Measurements from ENCODE around the gene VMP1. TPM values are rescaled to one million over a fixed set of nuclear protein-coding genes. Genes with fewer than 3 reads are reported as not detected.
A peak's percentile ranks its signal among the peaks of the same experiment; 100 is the strongest.

Gene VMP1
- total RNA-seq, 1 experiment from 2014 or later = 236 TPM

DNA sequence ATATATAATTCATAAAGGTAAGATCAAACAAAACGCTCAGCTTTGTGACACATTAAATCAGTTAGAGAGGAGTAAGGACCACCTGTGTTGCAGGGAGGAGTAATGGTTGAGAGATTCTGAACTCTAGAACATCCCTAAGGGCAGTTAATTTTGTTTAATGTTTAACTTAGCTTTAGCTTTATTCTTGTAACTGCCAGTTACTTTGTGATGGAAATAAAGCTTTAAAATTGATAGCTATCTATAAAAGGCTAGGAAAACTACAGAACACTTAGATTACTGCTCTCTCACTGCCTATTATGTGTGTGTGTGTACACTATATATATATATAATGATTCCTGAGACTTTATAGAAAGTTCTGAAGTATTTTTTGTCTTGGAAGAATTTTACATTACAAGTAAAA, 38.0 kb upstream of the VMP1 start:
- ChIA-PET CTCF (no interaction called here), POLR2A (ENCODE audit: unreplicated experiment) (interaction anchor here (0.6 kb wide), 2 partner anchors 116 to 340 kb away, joined by 3 to 18 read pairs; no protein-coding TSS in a partner anchor)
- Histone ChIP-seq H3K79me2 (ENCODE audit: low read depth) (peaks cover 18% of the 10 kb centered on the region; the same call in 1 of the 2 replicates), H4K20me1 (ENCODE audit: insufficient read depth) (peaks cover 34% of the 10 kb centered on the region), H3K27me3 (ENCODE audit: insufficient read depth, low read depth) (no peaks in the 10 kb centered on the region), H3K4me3 (no peak overlapping the region), H3K9me3 (ENCODE audit: insufficient read depth, low read depth) (no peaks in the 10 kb centered on the region), H3F3A (ENCODE audit: insufficient read depth, low read depth) (peaks cover 45% of the 10 kb centered on the region), H3K4me2 (no peak overlapping the region), H3K36me3 (ENCODE audit: low read depth) (peaks cover 68% of the 10 kb centered on the region), H2AFZ (no peak overlapping the region), H3K4me1 (replicated peaks; ENCODE audit: insufficient read depth) (no peaks in the 10 kb centered on the region), H3K27ac (peak overlapping the region; percentile 3; the same call in 1 of the 2 replicates), H3K9me2 (ENCODE audit: insufficient read depth) (no peaks in the 10 kb centered on the region)
- no peak for DNase-seq
- intact Hi-C loops (cut with micrococcal nuclease; ENCODE audit: unreplicated experiment) = no loop called here
- BruUV-seq (replicated peaks) = no TSS peak
- TF ChIP-seq, protein P1, sequence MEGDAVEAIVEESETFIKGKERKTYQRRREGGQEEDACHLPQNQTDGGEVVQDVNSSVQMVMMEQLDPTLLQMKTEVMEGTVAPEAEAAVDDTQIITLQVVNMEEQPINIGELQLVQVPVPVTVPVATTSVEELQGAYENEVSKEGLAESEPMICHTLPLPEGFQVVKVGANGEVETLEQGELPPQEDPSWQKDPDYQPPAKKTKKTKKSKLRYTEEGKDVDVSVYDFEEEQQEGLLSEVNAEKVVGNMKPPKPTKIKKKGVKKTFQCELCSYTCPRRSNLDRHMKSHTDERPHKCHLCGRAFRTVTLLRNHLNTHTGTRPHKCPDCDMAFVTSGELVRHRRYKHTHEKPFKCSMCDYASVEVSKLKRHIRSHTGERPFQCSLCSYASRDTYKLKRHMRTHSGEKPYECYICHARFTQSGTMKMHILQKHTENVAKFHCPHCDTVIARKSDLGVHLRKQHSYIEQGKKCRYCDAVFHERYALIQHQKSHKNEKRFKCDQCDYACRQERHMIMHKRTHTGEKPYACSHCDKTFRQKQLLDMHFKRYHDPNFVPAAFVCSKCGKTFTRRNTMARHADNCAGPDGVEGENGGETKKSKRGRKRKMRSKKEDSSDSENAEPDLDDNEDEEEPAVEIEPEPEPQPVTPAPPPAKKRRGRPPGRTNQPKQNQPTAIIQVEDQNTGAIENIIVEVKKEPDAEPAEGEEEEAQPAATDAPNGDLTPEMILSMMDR (conservative IDR thresholded peaks at IDR 0.05) = no peak
- TF ChIP-seq EZH2 (IDR thresholded peaks at IDR 0.05; ENCODE audit: low read depth) = no peak

DNA sequence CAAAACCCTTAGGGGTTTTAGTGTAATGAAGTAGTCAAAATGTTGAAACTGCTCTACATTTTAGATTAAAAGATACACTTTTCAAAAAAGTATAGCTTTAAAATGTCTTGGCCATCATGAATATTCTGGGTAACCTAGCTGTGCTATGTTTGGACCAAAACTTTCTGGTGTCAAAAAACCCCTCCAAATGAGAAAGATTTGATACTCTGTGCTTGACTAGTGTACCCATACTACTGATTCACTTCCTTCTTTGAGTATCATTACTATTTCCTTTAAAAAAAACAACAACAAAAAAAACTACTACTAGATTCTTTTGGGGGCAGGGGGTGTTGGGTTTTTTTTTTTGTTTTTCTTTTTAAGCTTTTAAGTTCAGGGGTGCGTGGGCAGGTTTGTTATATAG, 37.5 kb upstream of the VMP1 start:
- Histone ChIP-seq H3K27ac (no peak overlapping the region), H4K20me1 (ENCODE audit: insufficient read depth) (peaks cover 34% of the 10 kb centered on the region), H2AFZ (no peak overlapping the region), H3K4me2 (no peak overlapping the region), H3K4me3 (no peak overlapping the region), H3K4me1 (replicated peaks; ENCODE audit: insufficient read depth) (no peaks in the 10 kb centered on the region), H3K27me3 (ENCODE audit: insufficient read depth, low read depth) (no peaks in the 10 kb centered on the region), H3F3A (ENCODE audit: insufficient read depth, low read depth) (peaks cover 45% of the 10 kb centered on the region), H3K9me2 (ENCODE audit: insufficient read depth) (no peaks in the 10 kb centered on the region), H3K79me2 (ENCODE audit: low read depth) (peaks cover 18% of the 10 kb centered on the region; the same call in 1 of the 2 replicates), H3K36me3 (ENCODE audit: low read depth) (peaks cover 68% of the 10 kb centered on the region), H3K9me3 (ENCODE audit: insufficient read depth, low read depth) (no peaks in the 10 kb centered on the region)
- no TSS peak for BruUV-seq (replicated peaks)
- intact Hi-C loops (cut with micrococcal nuclease; ENCODE audit: unreplicated experiment) = no loop called here
- TF ChIP-seq, protein P1 (conservative IDR thresholded peaks at IDR 0.05) = no peak
- no peak for TF ChIP-seq EZH2 (IDR thresholded peaks at IDR 0.05; ENCODE audit: low read depth)
- ChIA-PET POLR2A (ENCODE audit: unreplicated experiment) (interaction anchor here (0.6 kb wide), 1 partner anchor 14 kb away, joined by 6 read pairs; no protein-coding TSS in a partner anchor), CTCF (no interaction called here)
- DNase-seq = no peak

DNA sequence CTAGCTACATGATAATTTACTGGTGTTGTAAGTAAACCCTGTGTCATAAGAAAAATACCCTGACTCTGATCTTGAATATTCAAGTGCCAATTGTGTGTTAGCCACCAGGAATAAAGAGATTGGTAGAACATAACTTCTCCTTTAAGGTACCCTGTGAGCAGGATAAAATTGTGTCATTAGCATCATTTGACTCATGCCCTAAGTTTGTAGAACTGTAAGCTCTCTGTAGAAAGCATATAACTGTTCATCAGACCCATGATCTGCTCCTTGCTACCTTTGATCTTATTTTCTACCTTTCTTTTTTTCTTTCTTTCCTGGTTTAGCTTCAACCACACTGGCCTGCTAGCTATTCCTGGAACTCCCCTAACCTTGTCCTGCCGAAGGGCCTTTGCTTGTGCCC, 36.1 kb upstream of the VMP1 start:
- no peaks in the 10 kb centered on the region for H3K4me1 ChIP-seq (replicated peaks; ENCODE audit: insufficient read depth)
- DNase-seq = no peak
- ChIA-PET POLR2A (ENCODE audit: unreplicated experiment) (no interaction called here), CTCF (interaction anchor here (0.5 kb wide), 1 partner anchor 243 kb away, joined by 5 read pairs; no protein-coding TSS in a partner anchor)
- H3K27me3 ChIP-seq (ENCODE audit: insufficient read depth, low read depth) = no peaks in the 10 kb centered on the region
- H3K36me3 ChIP-seq (ENCODE audit: low read depth) = peaks cover 63% of the 10 kb centered on the region
- H3K9me3 ChIP-seq (ENCODE audit: insufficient read depth, low read depth) = no peaks in the 10 kb centered on the region
- no peak overlapping the region for H2AFZ ChIP-seq
- intact Hi-C loops (cut with micrococcal nuclease; ENCODE audit: unreplicated experiment) = no loop called here
- peaks cover 34% of the 10 kb centered on the region for H3F3A ChIP-seq (ENCODE audit: insufficient read depth, low read depth)
- no peak overlapping the region for H3K4me2 ChIP-seq
- BruUV-seq (replicated peaks) = no TSS peak
- TF ChIP-seq, protein P1 (conservative IDR thresholded peaks at IDR 0.05) = no peak
- no peak for TF ChIP-seq EZH2 (IDR thresholded peaks at IDR 0.05; ENCODE audit: low read depth)
- H3K9me2 ChIP-seq (ENCODE audit: insufficient read depth) = no peaks in the 10 kb centered on the region
- H4K20me1 ChIP-seq (ENCODE audit: insufficient read depth) = peaks cover 40% of the 10 kb centered on the region
- no peak overlapping the region for H3K27ac ChIP-seq
- peaks cover 16% of the 10 kb centered on the region; the same call in 1 of the 2 replicates for H3K79me2 ChIP-seq (ENCODE audit: low read depth)
- no peak overlapping the region for H3K4me3 ChIP-seq

Data from PC-9 (cell line).